Spinal cord (tissue), 10 donors: ENCODE data around the gene HNMT. TPM values are rescaled to one million over a fixed set of nuclear protein-coding genes. Genes with fewer than 3 reads are reported as not detected.
"Not testable (repeated sequence)": the region's sequence is repeated elsewhere in the genome, so short reads cannot be mapped to it uniquely, and the experiment has no call there.

Experiments used
- DNase-seq, 6 donors: peaks; one replicate each; pipeline versions ENCODE4 v3.0.0 to v3.0.0-alpha.2; 2013 to 2015; ENCODE audit warnings: low spot score in 6 of 6, low read depth in 4 of 6
- H3K27ac ChIP-seq: one replicate; pipeline ENCODE4 v1.5.1; 2013; ENCODE audit warnings: low read depth, low read length, control low read depth
- H3K27me3 ChIP-seq: one replicate; pipeline ENCODE4 v1.6.1; 2013; ENCODE audit warnings: low read length; ENCODE audit not compliant: control insufficient read depth, insufficient read depth
- H3K36me3 ChIP-seq: one replicate; pipeline ENCODE4 v1.6.1; 2013; ENCODE audit warnings: low read length; ENCODE audit not compliant: control insufficient read depth, insufficient read depth
- H3K4me1 ChIP-seq: one replicate; pipeline ENCODE4 v1.6.1; 2013; ENCODE audit warnings: low read length; ENCODE audit not compliant: control insufficient read depth, insufficient read depth
- H3K4me3 ChIP-seq: one replicate; pipeline ENCODE4 v1.5.1; 2013; ENCODE audit warnings: low read depth, low read length, control low read depth
- H3K9me3 ChIP-seq: one replicate; pipeline ENCODE4 v1.6.1; 2013; ENCODE audit warnings: low read length; ENCODE audit not compliant: control insufficient read depth, insufficient read depth
- WGBS: methylation state at CpG from one replicate; pipeline ENCODE4 v1.1.5; 2013; ENCODE audit warnings: missing lambda C conversion rate; ENCODE audit not compliant: insufficient coverage; 5-methylcytosine and 5-hydroxymethylcytosine counted together
- polyA plus RNA-seq, 2 donors: library from polyadenylated mRNA; unstranded; fragments of 120-200 nt; gene quantifications; one replicate each; pipeline ENCODE4 v1.2.1, GENCODE V29; 2013; ENCODE audit not compliant: insufficient read length in 2 of 2
- total RNA-seq, 2 donors: library from RNA; depleted of rRNA in 1 of 2; stranded (reverse); fragments of 120-200 nt in 1 of 2; fragments of >200 nt in 1 of 2; gene quantifications; one replicate each; pipeline versions ENCODE4 v1.2.3 to v1.2.4, GENCODE V29; 2013 to 2014
- donor health status: healthy.

HNMT gene
- total and polyA plus RNA-seq, 4 donors, result 29.0 to 158 (median 49.1) TPM

DNA sequence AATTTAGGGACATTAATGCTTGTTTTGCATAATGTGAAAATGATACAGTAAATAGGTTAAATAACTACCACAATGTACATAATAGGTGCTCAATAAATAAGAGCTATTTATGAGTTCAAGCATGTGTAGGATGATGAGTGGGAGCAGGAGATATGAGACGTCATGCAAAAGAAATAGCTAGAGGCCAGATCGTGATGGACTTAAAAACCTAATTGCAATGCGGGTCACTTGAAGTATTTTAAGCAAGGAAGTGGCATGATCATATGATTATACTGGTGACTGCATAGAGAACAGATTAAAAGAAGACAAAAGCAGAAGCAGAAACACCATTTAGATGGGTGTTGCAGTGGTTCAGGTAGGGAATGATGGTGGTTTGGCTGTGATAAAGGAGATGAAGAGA is 78.0 kb downstream of the HNMT start:
- 84% methylated on average over 3 of the region's 3 CpGs for WGBS
- DNase-seq, result no peak
- Histone ChIP-seq H3K27ac (no peak overlapping the region), H3K4me3 (no peak overlapping the region), H3K27me3 (no peaks in the 10 kb centered on the region), H3K4me1 (no peaks in the 10 kb centered on the region), H3K36me3 (no peaks in the 10 kb centered on the region), H3K9me3 (no peaks in the 10 kb centered on the region)

DNA sequence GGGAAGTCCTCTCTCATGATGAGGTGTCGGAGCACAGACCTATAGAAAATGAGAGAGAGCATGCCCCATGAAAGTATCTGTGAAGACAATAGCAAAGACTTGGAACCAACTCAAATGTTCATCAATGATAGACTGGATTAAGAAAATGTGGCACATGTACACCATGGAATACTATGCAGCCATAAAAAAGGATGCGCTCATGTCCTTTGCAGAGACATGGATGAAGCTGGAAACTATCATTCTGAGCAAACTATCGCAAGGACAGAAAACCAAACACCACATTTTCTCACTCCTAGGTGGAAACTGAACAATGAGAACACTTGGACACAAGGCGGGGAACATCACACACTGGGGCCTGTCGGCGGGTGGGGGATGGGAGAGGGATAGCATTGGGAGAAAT is 79.3 kb downstream of the HNMT start:
- not testable (repeated sequence) for H3K27me3 ChIP-seq, H3K9me3 ChIP-seq, H3K4me3 ChIP-seq, H3K36me3 ChIP-seq, DNase-seq, H3K27ac ChIP-seq, H3K4me1 ChIP-seq
- 94% methylated on average over 2 of the region's 6 CpGs for WGBS

DNA sequence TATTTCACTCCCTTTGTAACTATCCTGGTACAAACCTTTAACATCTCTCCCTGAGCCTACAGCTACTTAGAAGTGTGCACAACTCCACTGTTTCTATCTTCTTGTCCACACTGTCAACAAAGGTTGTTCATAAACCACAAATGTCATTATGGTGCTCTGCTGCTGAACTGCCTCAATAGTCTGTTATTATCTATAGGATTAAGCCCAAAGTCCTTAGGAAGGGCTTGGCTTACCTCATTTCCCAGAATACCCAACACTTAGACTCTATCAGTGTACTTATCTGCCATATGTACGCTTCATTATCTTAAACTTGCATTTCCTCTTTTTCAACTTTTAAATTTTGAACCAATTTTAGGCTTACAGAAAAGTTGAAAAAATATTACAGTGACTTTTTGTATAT is 94.2 kb downstream of the HNMT start:
- H3K27me3 ChIP-seq, result no peaks in the 10 kb centered on the region
- DNase-seq, result no peak
- H3K27ac ChIP-seq, result no peak overlapping the region
- H3K4me1 ChIP-seq, result no peaks in the 10 kb centered on the region
- no CpG with 5 or more reads among the region's 1 CpG for WGBS
- no peak overlapping the region for H3K4me3 ChIP-seq
- no peaks in the 10 kb centered on the region for H3K36me3 ChIP-seq
- peaks cover 1% of the 10 kb centered on the region for H3K9me3 ChIP-seq

DNA sequence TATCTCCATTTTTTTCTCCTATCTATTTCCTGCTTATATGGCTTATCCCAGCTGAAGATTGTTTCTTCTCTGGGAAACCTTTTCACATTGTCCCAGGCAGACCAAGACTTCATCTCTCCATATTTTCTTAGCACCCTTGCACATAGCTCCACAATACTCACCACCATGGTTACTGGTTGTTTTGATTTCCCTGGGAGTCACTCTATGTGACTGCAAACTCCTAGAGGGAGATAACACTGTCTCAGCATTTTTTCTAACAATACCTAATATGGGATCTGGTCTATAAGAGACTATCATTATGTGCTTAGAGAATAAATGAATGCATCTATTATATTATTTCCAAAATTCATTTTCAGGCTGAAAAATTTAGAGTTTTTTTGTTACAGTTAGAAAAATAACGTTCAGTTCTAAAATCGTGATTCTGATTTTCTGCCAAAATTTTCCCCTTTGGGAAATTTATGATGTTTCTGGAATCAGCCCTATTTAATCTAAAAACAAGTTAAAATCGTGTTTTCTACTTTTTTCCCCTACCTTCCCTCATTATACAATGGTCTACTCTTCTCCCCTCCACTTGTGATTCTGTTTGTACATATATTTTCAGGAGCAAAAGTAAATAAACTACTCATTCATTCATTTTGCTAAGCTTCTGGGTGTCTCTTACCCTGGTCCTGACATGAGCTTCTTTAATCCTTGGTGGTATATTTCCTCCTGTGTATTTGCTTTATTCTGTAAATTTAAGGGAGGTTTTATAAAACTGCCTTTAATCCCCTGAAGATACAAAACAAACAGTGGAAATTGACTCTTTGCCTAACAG is 95.4 kb downstream of the HNMT start:
- WGBS, result no CpG with 5 or more reads among the region's 3 CpGs
- H3K9me3 ChIP-seq, result peaks cover 1% of the 10 kb centered on the region
- no peak for DNase-seq
- H3K27me3 ChIP-seq, result no peaks in the 10 kb centered on the region
- no peaks in the 10 kb centered on the region for H3K4me1 ChIP-seq
- H3K36me3 ChIP-seq, result no peaks in the 10 kb centered on the region
- no peak overlapping the region for H3K4me3 ChIP-seq
- H3K27ac ChIP-seq, result no peak overlapping the region

DNA sequence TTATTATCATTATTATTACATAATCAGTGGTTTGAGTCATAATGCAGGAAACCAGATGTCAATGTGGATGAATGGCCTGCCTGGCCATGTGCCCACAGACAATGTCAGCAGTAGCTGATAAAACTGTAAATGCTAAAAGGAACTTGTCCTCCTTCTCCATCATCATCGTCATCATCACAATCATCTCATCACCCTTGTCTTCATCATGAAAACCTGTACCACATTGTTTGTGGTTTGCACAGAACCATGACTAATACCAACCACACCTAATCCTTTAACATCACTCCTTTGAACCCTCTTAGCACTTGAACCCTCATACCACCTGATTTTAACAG is 96.0 kb downstream of the HNMT start:
- H3K27ac ChIP-seq, result no peak overlapping the region
- WGBS, result 100% methylated on average over 1 of the region's 1 CpG
- no peak for DNase-seq
- no peak overlapping the region for H3K4me3 ChIP-seq
- H3K27me3 ChIP-seq, result no peaks in the 10 kb centered on the region
- peaks cover 1% of the 10 kb centered on the region for H3K9me3 ChIP-seq
- no peaks in the 10 kb centered on the region for H3K36me3 ChIP-seq
- H3K4me1 ChIP-seq, result no peaks in the 10 kb centered on the region

DNA sequence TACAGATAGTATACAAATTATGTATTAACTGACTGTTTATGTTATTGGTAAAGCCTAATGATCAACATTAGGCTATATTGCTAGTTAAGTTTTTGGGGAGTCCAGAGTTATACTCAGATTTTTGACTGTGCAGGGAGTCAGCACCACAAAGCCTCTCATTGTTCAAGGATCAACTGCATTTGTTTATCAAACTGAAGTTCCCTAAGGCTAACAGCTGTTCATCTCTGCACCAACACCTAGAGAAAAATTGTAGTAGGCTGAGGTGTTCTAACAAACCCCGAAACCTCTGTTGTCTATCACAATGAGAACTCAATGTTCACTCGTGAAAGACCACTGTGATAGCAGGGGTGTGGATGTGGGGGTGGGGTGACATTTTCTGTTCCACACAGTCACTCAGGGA is 97.7 kb downstream of the HNMT start:
- H3K9me3 ChIP-seq, result peaks cover 1% of the 10 kb centered on the region
- H3K27me3 ChIP-seq, result no peaks in the 10 kb centered on the region
- no peak overlapping the region for H3K27ac ChIP-seq
- WGBS, result no CpG with 5 or more reads among the region's 2 CpGs
- H3K36me3 ChIP-seq, result no peaks in the 10 kb centered on the region
- H3K4me3 ChIP-seq, result no peak overlapping the region
- no peak for DNase-seq
- no peaks in the 10 kb centered on the region for H3K4me1 ChIP-seq

DNA sequence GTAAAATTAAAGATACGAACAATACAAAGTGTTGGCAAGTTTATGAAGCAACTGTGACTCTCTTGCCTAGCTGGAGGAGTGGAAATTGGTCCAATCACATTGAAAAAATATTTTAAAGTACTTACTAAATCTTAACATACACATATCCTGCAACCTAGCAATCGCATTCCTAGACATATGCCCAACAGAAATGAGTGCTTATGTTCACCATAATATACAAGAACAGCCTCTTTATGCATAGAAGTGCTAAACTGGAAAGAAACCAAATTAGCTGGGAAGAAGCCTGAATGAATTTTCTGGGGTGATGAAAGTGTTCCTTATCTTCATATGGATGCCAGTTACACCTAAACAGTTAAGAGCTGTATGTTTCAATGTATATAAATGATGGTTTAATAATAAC is 98.9 kb downstream of the HNMT start:
- peak in 1 of 6 donors; percentile 82 for DNase-seq
- Histone ChIP-seq H3K4me3 (no peak overlapping the region), H3K36me3 (no peaks in the 10 kb centered on the region), H3K27me3 (no peaks in the 10 kb centered on the region), H3K4me1 (no peaks in the 10 kb centered on the region), H3K27ac (no peak overlapping the region), H3K9me3 (peaks cover 1% of the 10 kb centered on the region)
- WGBS, result no CpG with 5 or more reads among the region's 2 CpGs
